ENCODE results near the gene NEGR1. TPM values are rescaled to one million over a fixed set of nuclear protein-coding genes. Genes with fewer than 3 reads are reported as not detected.

NEGR1 gene
- total RNA-seq, 2 experiments from 2014 or later, result not detected

DNA sequence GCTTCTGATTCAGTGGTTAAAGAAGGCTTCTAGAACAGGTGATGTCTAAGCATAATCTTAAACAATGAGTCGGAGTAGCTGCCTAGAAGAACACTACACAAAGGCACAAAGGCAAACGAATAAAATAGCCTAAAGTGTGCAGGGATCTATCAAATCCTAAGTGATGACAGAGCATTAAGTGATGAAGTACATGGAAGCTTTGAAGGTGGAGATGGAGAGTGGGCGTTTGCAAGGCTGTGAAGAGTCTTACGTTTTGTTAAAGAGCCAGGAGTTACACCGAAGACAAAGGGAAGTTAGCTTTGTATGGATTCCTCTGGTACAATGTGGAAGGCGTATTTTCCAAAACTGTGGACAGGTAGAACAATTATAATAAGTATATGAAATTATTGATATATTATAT lies 270.6 kb downstream of the NEGR1 start:
- ChIA-PET CTCF (no interaction called here), POLR2A (no interaction called here)
- Mint-ChIP-seq H3K4me3 (no peak overlapping the region), H3K36me3 (ENCODE audit: low read depth) (no peaks in the 10 kb centered on the region), H3K27me3 (no peaks in the 10 kb centered on the region), H3K27ac (no peak overlapping the region), H3K4me1 (ENCODE audit: low read depth) (no peaks in the 10 kb centered on the region), H3K9me3 (no peaks in the 10 kb centered on the region)
- no peak for ATAC-seq
- intact Hi-C loops (cut with micrococcal nuclease), result no loop called here
- TF ChIP-seq, protein P1, sequence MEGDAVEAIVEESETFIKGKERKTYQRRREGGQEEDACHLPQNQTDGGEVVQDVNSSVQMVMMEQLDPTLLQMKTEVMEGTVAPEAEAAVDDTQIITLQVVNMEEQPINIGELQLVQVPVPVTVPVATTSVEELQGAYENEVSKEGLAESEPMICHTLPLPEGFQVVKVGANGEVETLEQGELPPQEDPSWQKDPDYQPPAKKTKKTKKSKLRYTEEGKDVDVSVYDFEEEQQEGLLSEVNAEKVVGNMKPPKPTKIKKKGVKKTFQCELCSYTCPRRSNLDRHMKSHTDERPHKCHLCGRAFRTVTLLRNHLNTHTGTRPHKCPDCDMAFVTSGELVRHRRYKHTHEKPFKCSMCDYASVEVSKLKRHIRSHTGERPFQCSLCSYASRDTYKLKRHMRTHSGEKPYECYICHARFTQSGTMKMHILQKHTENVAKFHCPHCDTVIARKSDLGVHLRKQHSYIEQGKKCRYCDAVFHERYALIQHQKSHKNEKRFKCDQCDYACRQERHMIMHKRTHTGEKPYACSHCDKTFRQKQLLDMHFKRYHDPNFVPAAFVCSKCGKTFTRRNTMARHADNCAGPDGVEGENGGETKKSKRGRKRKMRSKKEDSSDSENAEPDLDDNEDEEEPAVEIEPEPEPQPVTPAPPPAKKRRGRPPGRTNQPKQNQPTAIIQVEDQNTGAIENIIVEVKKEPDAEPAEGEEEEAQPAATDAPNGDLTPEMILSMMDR (IDR thresholded peaks at IDR 0.05), result no peak
- no peak for DNase-seq

DNA sequence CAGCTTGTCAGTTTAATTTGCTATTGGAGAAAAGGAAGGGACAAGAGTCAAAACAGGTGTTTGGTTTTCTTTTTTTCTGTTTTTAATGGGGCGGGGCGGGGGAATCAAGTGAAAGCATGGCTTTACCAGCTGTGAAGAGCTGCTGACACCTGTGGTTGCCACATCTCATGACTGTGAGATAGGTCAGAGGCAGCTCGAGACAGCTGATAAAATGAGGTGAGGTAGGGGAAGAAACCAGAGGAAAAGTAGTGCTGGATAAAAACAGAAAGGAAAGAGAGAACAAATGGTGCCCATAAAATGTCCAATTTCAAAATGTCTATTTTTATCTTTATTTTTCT lies 272.3 kb downstream of the NEGR1 start:
- CTCF ChIA-PET, result interaction anchor here (1.0 kb wide), 1 partner anchor 14 kb away, joined by 4 read pairs; no protein-coding TSS in a partner anchor
- no peaks in the 10 kb centered on the region for H3K4me1 Mint-ChIP-seq (ENCODE audit: low read depth)
- ATAC-seq (no peak), DNase-seq (no peak)
- H3K27ac Mint-ChIP-seq, result no peak overlapping the region
- H3K9me3 Mint-ChIP-seq, result no peaks in the 10 kb centered on the region
- no peaks in the 10 kb centered on the region for H3K36me3 Mint-ChIP-seq (ENCODE audit: low read depth)
- intact Hi-C loops (cut with micrococcal nuclease), result no loop called here
- TF ChIP-seq, protein P1 (IDR thresholded peaks at IDR 0.05), result no peak
- no peak overlapping the region for H3K4me3 Mint-ChIP-seq
- POLR2A ChIA-PET, result no interaction called here
- H3K27me3 Mint-ChIP-seq, result no peaks in the 10 kb centered on the region

DNA sequence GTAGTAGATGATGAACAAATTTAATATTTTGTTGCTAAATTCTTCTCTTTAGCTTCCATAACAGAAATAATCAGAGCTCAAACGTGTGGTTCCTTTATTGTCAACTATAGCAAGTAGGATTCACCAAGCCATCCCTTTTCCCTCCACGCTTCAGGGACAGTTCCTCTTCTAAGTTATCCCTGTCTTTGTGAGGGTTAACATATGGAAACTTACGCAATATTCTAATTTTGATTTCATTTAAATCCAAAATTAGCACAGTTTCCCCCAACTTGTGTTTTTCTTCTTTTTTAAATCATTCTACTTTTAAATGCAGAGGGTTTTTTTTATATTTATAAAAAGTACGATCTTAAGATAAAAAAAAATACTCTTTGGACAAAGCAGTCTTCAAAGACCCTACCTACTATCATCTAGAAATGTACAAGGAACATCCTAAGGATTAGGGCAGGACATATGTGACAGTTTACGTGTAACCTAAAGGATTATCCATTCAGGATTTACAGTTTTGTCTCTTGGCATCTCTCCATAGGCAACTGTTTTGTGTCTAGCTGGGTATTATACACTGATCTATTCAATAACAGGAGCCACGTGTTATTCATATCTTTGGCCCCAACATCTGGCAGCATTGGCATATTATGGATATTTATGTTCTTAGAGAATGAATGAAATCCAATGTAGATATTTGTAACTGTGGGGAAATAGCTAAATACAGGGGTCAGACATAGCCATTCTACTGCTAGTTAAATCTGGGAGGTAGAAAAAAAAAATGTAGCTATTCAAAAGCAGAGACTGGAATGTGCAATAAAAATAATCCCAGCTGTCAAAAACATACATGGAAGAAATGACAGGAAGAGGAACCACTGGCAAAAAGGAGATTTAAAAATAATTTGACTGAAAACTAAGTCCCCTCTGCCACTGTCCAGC lies 272.9 kb downstream of the NEGR1 start:
- H3K4me3 Mint-ChIP-seq, result no peak overlapping the region
- H3K27me3 Mint-ChIP-seq, result no peaks in the 10 kb centered on the region
- intact Hi-C loops (cut with micrococcal nuclease), result no loop called here
- POLR2A ChIA-PET, result no interaction called here
- ATAC-seq (no peak), DNase-seq (no peak)
- no peaks in the 10 kb centered on the region for H3K4me1 Mint-ChIP-seq (ENCODE audit: low read depth)
- H3K27ac Mint-ChIP-seq, result no peak overlapping the region
- TF ChIP-seq, protein P1 (IDR thresholded peaks at IDR 0.05), result no peak
- H3K9me3 Mint-ChIP-seq, result no peaks in the 10 kb centered on the region
- H3K36me3 Mint-ChIP-seq (ENCODE audit: low read depth), result no peaks in the 10 kb centered on the region
- CTCF ChIA-PET, result interaction anchor here (1.0 kb wide), 1 partner anchor 15 kb away, joined by 4 read pairs; no protein-coding TSS in a partner anchor

DNA sequence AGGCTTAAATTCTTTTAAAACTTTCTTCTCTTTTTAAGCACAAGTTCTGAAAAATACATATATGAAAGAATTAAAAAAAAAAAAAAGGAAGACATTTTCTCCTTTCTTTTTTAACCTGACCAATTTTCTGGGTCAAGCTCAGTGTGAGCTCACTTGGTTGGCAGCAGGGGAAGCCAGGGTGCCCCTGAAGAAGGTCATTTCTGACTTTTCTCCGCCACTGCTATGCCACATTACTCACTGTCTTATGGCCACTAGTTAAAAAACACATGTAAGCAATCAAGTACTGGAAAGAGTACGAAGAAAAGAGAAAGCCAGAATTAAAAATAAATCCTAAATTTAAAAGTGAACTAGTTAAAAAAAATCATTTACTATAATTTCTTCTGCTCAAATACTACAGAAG lies 275.0 kb downstream of the NEGR1 start:
- ATAC-seq, result no peak
- Mint-ChIP-seq H3K9me3 (no peaks in the 10 kb centered on the region), H3K27me3 (no peaks in the 10 kb centered on the region), H3K4me3 (no peak overlapping the region), H3K36me3 (ENCODE audit: low read depth) (no peaks in the 10 kb centered on the region), H3K27ac (no peak overlapping the region), H3K4me1 (ENCODE audit: low read depth) (no peaks in the 10 kb centered on the region)
- no peak for DNase-seq
- ChIA-PET CTCF (no interaction called here), POLR2A (interaction anchor here (0.6 kb wide), 1 partner anchor 111 kb away, joined by 3 read pairs; no protein-coding TSS in a partner anchor)
- intact Hi-C loops (cut with micrococcal nuclease), result no loop called here
- TF ChIP-seq, protein P1 (IDR thresholded peaks at IDR 0.05), result no peak

DNA sequence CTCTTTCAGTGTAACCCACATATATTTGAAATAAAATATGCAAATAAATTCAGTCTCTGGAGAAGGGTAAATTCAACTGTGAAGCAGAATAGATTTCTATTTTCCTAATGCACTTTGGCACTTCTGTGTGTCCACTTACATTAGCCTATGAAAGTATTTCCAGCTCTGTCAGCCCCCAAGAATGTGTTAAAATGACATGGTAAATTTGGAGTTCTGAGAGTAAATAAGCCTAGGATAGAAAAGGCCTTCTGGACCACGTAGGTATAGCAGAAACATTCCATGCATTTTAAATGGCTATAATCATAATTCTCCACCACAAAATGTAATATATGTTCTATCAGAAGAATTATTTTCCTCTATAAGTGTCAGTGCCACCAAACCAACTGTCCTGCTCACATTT lies 276.2 kb downstream of the NEGR1 start:
- intact Hi-C loops (cut with micrococcal nuclease), result no loop called here
- TF ChIP-seq, protein P1 (IDR thresholded peaks at IDR 0.05), result no peak
- CTCF ChIA-PET, result no interaction called here
- Mint-ChIP-seq H3K27ac (no peak overlapping the region), H3K9me3 (no peaks in the 10 kb centered on the region), H3K36me3 (ENCODE audit: low read depth) (no peaks in the 10 kb centered on the region), H3K4me3 (no peak overlapping the region), H3K27me3 (no peaks in the 10 kb centered on the region), H3K4me1 (ENCODE audit: low read depth) (no peaks in the 10 kb centered on the region)
- ATAC-seq (no peak), DNase-seq (no peak)
- POLR2A ChIA-PET, result no interaction called here
